NCI-H774 (cell line): ENCODE results near the gene PXMP2.
"Not testable (repeated sequence)": the region's sequence is repeated elsewhere in the genome, so short reads cannot be mapped to it uniquely, and the experiment has no call there.

Experiments used
- DNase-seq: peaks from one replicate; lab custom pipeline; 2025; lab: John Stamatoyannopoulos, UW

Gene PXMP2

GRCh38 chr12:132660996-132661395 lies 26.4 kb upstream of the PXMP2 start:
- DNase-seq = no peak

GRCh38 chr12:132661972-132662371 lies 25.4 kb upstream of the PXMP2 start:
- DNase-seq = no peak

- no peak for DNase-seq
Measured at GRCh38 chr12:132662901-132663755, 24.3 kb upstream of the PXMP2 start.

GRCh38 chr12:132664206-132665148 lies 22.9 kb upstream of the PXMP2 start:
- no peak for DNase-seq

- DNase-seq = no peak
Measured at GRCh38 chr12:132665149-132665491, 22.3 kb upstream of the PXMP2 start.

- no peak for DNase-seq
Measured at GRCh38 chr12:132665794-132666193, 21.6 kb upstream of the PXMP2 start.

- DNase-seq = no peak
Measured at GRCh38 chr12:132668191-132669088, 18.9 kb upstream of the PXMP2 start.

GRCh38 chr12:132669166-132669879 lies 18.1 kb upstream of the PXMP2 start:
- DNase-seq = no peak

- DNase-seq = no peak
Measured at GRCh38 chr12:132672116-132672515, 15.3 kb upstream of the PXMP2 start.

- no peak for DNase-seq
Measured at GRCh38 chr12:132672678-132673077, 14.7 kb upstream of the PXMP2 start.

GRCh38 chr12:132673288-132674179 lies 13.9 kb upstream of the PXMP2 start:
- no peak for DNase-seq

- DNase-seq = no peak
Measured at GRCh38 chr12:132674561-132674960, 12.8 kb upstream of the PXMP2 start.

GRCh38 chr12:132675757-132676432 lies 11.5 kb upstream of the PXMP2 start:
- no peak for DNase-seq

- DNase-seq = no peak
Measured at GRCh38 chr12:132677492-132677891, 9.9 kb upstream of the PXMP2 start.

GRCh38 chr12:132685400-132685799 lies 2.0 kb upstream of the PXMP2 start:
- no peak for DNase-seq

GRCh38 chr12:132686825-132687210 lies 569 bp upstream of the PXMP2 start:
- peak; percentile 47 for DNase-seq

- no peak for DNase-seq
Measured at GRCh38 chr12:132689227-132689626, 1.8 kb downstream of the PXMP2 start.

GRCh38 chr12:132690112-132690511 lies 2.7 kb downstream of the PXMP2 start:
- DNase-seq = no peak

GRCh38 chr12:132692030-132692429 lies 4.6 kb downstream of the PXMP2 start:
- not testable (repeated sequence) for DNase-seq

- DNase-seq = not testable (repeated sequence)
Measured at GRCh38 chr12:132694888-132695287, 7.5 kb downstream of the PXMP2 start.
